ENCODE measurements around the gene AHCYL2. TPM values are rescaled to one million over a fixed set of nuclear protein-coding genes. Genes with fewer than 3 reads are reported as not detected.

The AHCYL2 gene
- total RNA-seq, 2 experiments from 2014 or later, result 5.0 to 8.7 TPM

DNA sequence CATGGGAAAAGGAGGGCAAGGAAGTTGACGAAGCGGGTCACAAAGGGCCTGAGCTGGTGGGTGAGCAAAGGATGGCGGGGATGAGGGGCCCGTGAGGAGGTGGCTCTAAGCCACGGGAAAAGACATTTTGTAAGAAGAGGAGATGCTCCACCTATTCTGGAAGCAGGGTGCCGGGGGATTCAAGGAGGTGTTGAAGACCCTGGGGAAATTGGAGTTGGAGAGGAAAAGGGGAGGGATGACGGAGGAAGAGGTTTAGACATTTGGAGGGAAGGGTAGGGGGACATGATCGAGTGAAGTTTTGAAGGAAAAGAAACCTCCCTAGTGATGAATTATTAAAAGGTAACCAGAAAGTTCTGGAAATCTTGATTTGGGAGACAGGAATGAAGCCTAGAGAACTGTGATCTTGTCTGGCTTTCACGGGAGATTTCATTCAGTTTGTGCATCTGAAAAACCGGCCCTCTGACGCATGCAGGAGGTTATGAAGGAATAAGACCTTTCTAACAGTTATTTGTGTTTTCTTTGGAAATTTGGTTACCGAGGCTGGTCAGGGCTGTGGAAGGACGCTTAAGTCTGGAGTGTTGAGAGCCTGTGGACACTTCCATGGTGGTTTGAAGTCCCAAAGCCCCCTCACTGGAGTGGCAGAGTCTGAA, 35.0 kb upstream of the AHCYL2 start:
- no peak for DNase-seq (ENCODE audit: low spot score)
- H3K36me3 ChIP-seq (ENCODE audit: insufficient read depth, low read length), result no peaks in the 10 kb centered on the region
- CTCF ChIA-PET (ENCODE audit: unreplicated experiment), result no interaction called here
- H3K79me2 ChIP-seq (ENCODE audit: insufficient read depth, low read depth, low read length), result no peaks in the 10 kb centered on the region
- no peak overlapping the region for H3K4me2 ChIP-seq (ENCODE audit: low read length)
- H2AFZ ChIP-seq (ENCODE audit: low read length), result no peak overlapping the region
- BruUV-seq (replicated peaks), result no TSS peak
- intact Hi-C loops (cut with micrococcal nuclease; ENCODE audit: unreplicated experiment), result no loop called here
- no peaks in the 10 kb centered on the region for H3K9me2 ChIP-seq (ENCODE audit: insufficient read depth, low read length)
- POLR2A ChIA-PET, result no interaction called here
- H3K27ac ChIP-seq (ENCODE audit: low read depth, low read length, poor library complexity, severe bottlenecking), result no peak overlapping the region
- no peak overlapping the region for H3K4me3 ChIP-seq (ENCODE audit: low read depth, low read length, poor library complexity, severe bottlenecking)
- H3K9me3 ChIP-seq (ENCODE audit: low read length), result no peaks in the 10 kb centered on the region
- no peak for TF ChIP-seq CTCF (conservative IDR thresholded peaks at IDR 0.05; ENCODE audit: low read length)
- TF ChIP-seq EZH2phosphoT487 (IDR thresholded peaks at IDR 0.05; ENCODE audit: borderline replicate concordance, low read depth, low read length), result no peak
- H3K4me1 ChIP-seq (ENCODE audit: insufficient read depth, low read length, poor library complexity, severe bottlenecking), result peaks cover 14% of the 10 kb centered on the region
- no peaks in the 10 kb centered on the region for H4K20me1 ChIP-seq (ENCODE audit: insufficient read depth, low read length)

GRCh38 chr7:129191272-129191671, 33.6 kb upstream of the AHCYL2 start:
- no TSS peak for BruUV-seq (replicated peaks)
- CTCF ChIA-PET (ENCODE audit: unreplicated experiment), result no interaction called here

DNA sequence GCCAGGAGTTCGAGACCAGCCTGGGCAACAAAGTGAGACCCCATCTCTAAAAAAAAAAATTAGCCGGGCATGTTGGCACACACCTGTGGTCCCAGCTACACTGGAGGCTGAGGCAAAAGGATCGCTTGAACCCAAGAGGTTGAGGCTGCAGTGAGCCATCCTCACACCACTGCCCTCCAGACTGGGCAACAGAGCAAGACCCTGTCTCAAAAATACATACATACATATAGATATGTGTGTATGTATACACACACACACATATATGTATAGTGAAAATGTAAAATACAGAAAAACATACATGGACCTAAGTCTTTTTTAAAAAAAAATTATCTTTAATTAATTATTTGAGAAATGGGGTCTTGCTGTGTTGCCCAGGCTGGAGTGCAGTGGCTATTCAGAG, 30.9 kb upstream of the AHCYL2 start:
- no peak for DNase-seq (ENCODE audit: low spot score)
- Histone ChIP-seq H2AFZ (ENCODE audit: low read length) (no peak overlapping the region), H3K4me1 (ENCODE audit: insufficient read depth, low read length, poor library complexity, severe bottlenecking) (no peaks in the 10 kb centered on the region), H3K4me3 (ENCODE audit: low read depth, low read length, poor library complexity, severe bottlenecking) (no peak overlapping the region), H3K27ac (ENCODE audit: low read depth, low read length, poor library complexity, severe bottlenecking) (no peak overlapping the region), H3K9me3 (ENCODE audit: low read length) (no peaks in the 10 kb centered on the region), H3K79me2 (ENCODE audit: insufficient read depth, low read depth, low read length) (no peaks in the 10 kb centered on the region), H3K9me2 (ENCODE audit: insufficient read depth, low read length) (no peaks in the 10 kb centered on the region), H3K36me3 (ENCODE audit: insufficient read depth, low read length) (no peaks in the 10 kb centered on the region), H3K4me2 (ENCODE audit: low read length) (no peak overlapping the region), H4K20me1 (ENCODE audit: insufficient read depth, low read length) (no peaks in the 10 kb centered on the region)
- no peak for TF ChIP-seq CTCF (conservative IDR thresholded peaks at IDR 0.05; ENCODE audit: low read length)
- no peak for TF ChIP-seq EZH2phosphoT487 (IDR thresholded peaks at IDR 0.05; ENCODE audit: borderline replicate concordance, low read depth, low read length)
- ChIA-PET POLR2A (interaction anchor here (1.7 kb wide), 1 partner anchor 10 kb away, joined by 6 read pairs; no protein-coding TSS in a partner anchor), CTCF (ENCODE audit: unreplicated experiment) (interaction anchor here (1.4 kb wide), 1 partner anchor 30 kb away, joined by 3 read pairs; no protein-coding TSS in a partner anchor)
- intact Hi-C loops (cut with micrococcal nuclease; ENCODE audit: unreplicated experiment), result no loop called here
- no TSS peak for BruUV-seq (replicated peaks)

More at GRCh38 chr7:129191272-129191671, 33.6 kb upstream of the AHCYL2 start:
- Histone ChIP-seq H3K9me3 (ENCODE audit: low read length) (no peaks in the 10 kb centered on the region), H3K4me2 (ENCODE audit: low read length) (no peak overlapping the region), H3K4me1 (ENCODE audit: insufficient read depth, low read length, poor library complexity, severe bottlenecking) (peaks cover 10% of the 10 kb centered on the region), H3K9me2 (ENCODE audit: insufficient read depth, low read length) (no peaks in the 10 kb centered on the region), H3K79me2 (ENCODE audit: insufficient read depth, low read depth, low read length) (no peaks in the 10 kb centered on the region), H3K4me3 (ENCODE audit: low read depth, low read length, poor library complexity, severe bottlenecking) (no peak overlapping the region), H2AFZ (ENCODE audit: low read length) (no peak overlapping the region), H3K27ac (ENCODE audit: low read depth, low read length, poor library complexity, severe bottlenecking) (no peak overlapping the region), H3K36me3 (ENCODE audit: insufficient read depth, low read length) (no peaks in the 10 kb centered on the region), H4K20me1 (ENCODE audit: insufficient read depth, low read length) (no peaks in the 10 kb centered on the region)
- no peak for TF ChIP-seq EZH2phosphoT487 (IDR thresholded peaks at IDR 0.05; ENCODE audit: borderline replicate concordance, low read depth, low read length)
- DNase-seq (ENCODE audit: low spot score), result no peak
- intact Hi-C loops (cut with micrococcal nuclease; ENCODE audit: unreplicated experiment), result no loop called here
- POLR2A ChIA-PET, result no interaction called here

Data from OCI-LY7 (cell line).